NB4 (cell line): Measurements from ENCODE around the gene ERMN.
"Not testable (repeated sequence)": the region's sequence is repeated elsewhere in the genome, so short reads cannot be mapped to it uniquely, and the experiment has no call there.

ENCODE experiments used
- POLR2A ChIP-seq: IDR thresholded peaks from 2 replicates; pipeline ENCODE4 v1.6.1; 2011; ENCODE audit warnings: mild to moderate bottlenecking; ENCODE audit not compliant: insufficient read length; ENCODE audit errors: extremely low read depth
- TF ChIP-seq, protein P1 (sequence below): IDR thresholded peaks from one replicate; pipeline ENCODE4 v1.5.1; 2012; ENCODE audit warnings: low read depth, low read length

GRCh38 chr2:157341381-157341780, 15.8 kb upstream of the ERMN start:
- TF ChIP-seq POLR2A, result not testable (repeated sequence)
- TF ChIP-seq, protein P1, sequence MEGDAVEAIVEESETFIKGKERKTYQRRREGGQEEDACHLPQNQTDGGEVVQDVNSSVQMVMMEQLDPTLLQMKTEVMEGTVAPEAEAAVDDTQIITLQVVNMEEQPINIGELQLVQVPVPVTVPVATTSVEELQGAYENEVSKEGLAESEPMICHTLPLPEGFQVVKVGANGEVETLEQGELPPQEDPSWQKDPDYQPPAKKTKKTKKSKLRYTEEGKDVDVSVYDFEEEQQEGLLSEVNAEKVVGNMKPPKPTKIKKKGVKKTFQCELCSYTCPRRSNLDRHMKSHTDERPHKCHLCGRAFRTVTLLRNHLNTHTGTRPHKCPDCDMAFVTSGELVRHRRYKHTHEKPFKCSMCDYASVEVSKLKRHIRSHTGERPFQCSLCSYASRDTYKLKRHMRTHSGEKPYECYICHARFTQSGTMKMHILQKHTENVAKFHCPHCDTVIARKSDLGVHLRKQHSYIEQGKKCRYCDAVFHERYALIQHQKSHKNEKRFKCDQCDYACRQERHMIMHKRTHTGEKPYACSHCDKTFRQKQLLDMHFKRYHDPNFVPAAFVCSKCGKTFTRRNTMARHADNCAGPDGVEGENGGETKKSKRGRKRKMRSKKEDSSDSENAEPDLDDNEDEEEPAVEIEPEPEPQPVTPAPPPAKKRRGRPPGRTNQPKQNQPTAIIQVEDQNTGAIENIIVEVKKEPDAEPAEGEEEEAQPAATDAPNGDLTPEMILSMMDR, result not testable (repeated sequence)
